IMR-90 (cell line): Measurements from ENCODE around the gene PSEN1.

Experiments used
- CTCF ChIP-seq: conservative IDR thresholded peaks from 2 replicates; pipeline ENCODE4 v1.5.1; 2012; ENCODE audit warnings: mild to moderate bottlenecking, low read depth, low read length, improper control_type of control experiment
- ELK1 ChIP-seq: fragments of 150-350 bp; IDR thresholded peaks from 2 replicates; pipeline ENCODE4 v1.6.1; 2016; ENCODE audit warnings: low read depth, mild to moderate bottlenecking, low read length, moderate library complexity, borderline replicate concordance
- MAFK ChIP-seq: IDR thresholded peaks from 2 replicates; pipeline ENCODE4 v1.6.1; 2012; ENCODE audit warnings: low read depth, low read length, improper control_type of control experiment
- MXI1 ChIP-seq: IDR thresholded peaks from 2 replicates; pipeline ENCODE4 v1.6.1; 2012; ENCODE audit warnings: low read depth, mild to moderate bottlenecking, low read length, moderate library complexity, borderline replicate concordance
- NFE2L2 ChIP-seq: fragments of 150-350 bp; IDR thresholded peaks from 2 replicates; pipeline ENCODE4 v1.6.1; 2016; ENCODE audit warnings: low read depth, mild to moderate bottlenecking, low read length
- POLR2A ChIP-seq: IDR thresholded peaks from 2 replicates; pipeline ENCODE4 v1.6.1; 2012; ENCODE audit warnings: mild to moderate bottlenecking, low read depth, low read length
- RAD21 ChIP-seq: IDR thresholded peaks from 2 replicates; pipeline ENCODE4 v1.6.1; 2012; ENCODE audit warnings: low read length, improper control_type of control experiment
- RCOR1 ChIP-seq: IDR thresholded peaks from 2 replicates; pipeline ENCODE4 v1.6.1; 2012; ENCODE audit warnings: mild to moderate bottlenecking, low read length, improper control_type of control experiment; ENCODE audit not compliant: insufficient replicate concordance
- SMC3 ChIP-seq: fragments of 150-350 bp; IDR thresholded peaks from 2 replicates; pipeline ENCODE4 v1.6.1; 2016; ENCODE audit warnings: low read depth, mild to moderate bottlenecking, antibody characterized with exemption, low read length, moderate library complexity
- USF2 ChIP-seq: fragments of 150-350 bp; IDR thresholded peaks from 2 replicates; pipeline ENCODE4 v1.6.1; 2017; ENCODE audit warnings: mild to moderate bottlenecking, antibody characterized with exemption, low read length, low read depth

DNA sequence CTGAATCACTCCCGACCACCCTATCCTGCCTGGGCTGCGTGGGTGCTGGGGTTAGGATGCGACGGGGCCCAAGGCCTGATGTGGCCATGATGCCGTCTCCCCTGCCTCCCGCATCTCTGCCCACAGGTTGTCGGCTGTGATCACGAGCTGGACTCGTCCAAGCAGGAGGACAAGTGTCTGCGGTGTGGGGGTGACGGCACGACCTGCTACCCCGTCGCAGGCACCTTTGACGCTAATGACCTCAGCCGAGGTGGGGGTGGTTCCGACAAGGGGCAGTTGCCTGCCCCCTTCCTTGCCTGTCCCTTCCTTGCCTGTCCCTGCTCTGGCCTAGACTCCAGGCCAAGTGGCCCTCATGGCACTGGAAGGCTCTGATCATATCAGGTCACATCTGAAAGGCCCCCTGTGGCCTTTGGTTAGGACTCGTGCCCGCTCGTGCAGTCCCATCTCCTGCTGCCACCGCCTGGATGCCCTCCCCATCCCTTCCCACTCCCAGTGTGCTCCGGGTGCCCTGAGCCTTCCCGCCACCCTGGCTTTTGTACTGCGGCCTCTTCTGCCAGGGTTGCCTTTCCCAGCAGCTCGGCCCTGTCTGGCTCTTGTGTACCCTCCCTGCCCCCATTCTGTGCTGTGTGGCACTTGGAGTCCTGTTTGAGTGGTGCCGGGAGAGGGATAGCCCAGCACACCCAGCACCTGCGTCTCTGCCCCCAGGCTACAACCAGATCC is 114.6 kb downstream of the PSEN1 start:
- TF ChIP-seq MAFK (no peak), CTCF (no peak), ELK1 (no peak), NFE2L2 (no peak), RAD21 (no peak), USF2 (no peak), RCOR1 (no peak), SMC3 (no peak), MXI1 (no peak), POLR2A (no peak)
